Pancreas (tissue), 10 donors: ENCODE measurements around the gene HCFC1R1. TPM values are rescaled to one million over a fixed set of nuclear protein-coding genes. Genes with fewer than 3 reads are reported as not detected.

Source experiments
- ATAC-seq, 4 donors: fragments of 200-7000 bp; cut with Tn5 transposase; one replicate each; pipeline versions ENCODE4 v1.8.0 to v1.9.1; 2020; ENCODE audit warnings: mild to moderate bottlenecking in 4 of 4, moderate library complexity in 4 of 4
- DNase-seq, 6 donors: peaks; one replicate each; pipeline ENCODE4 v3.0.0-alpha.2; 2020
- FAIRE-seq: peaks from 2 replicates; lab custom pipeline; 2012; peaks lifted over from hg19 to GRCh38; lab: Jason Lieb, UNC
- H3K27ac ChIP-seq, 4 donors: fragments of 200-600 bp; sonication (generic); 1 replicate in 3 of 4; 2 replicates in 1 of 4; pipeline versions ENCODE4 v1.5.0 to v1.8.0; 2020
- H3K27me3 ChIP-seq, 4 donors: fragments of 200-600 bp; one replicate each; pipeline ENCODE4 v1.8.0; 2021
- H3K36me3 ChIP-seq, 3 donors: fragments of 200-600 bp; sonication (generic) in 1 of 3; one replicate each; pipeline versions ENCODE4 v1.5.0 to v1.8.0; 2020 to 2021
- H3K4me1 ChIP-seq, 3 donors: fragments of 200-600 bp; one replicate each; pipeline ENCODE4 v1.8.0; 2021
- H3K4me3 ChIP-seq, 4 donors: fragments of 200-600 bp; sonication (generic) in 2 of 4; one replicate each; pipeline versions ENCODE4 v1.5.0 to v1.8.0; 2020 to 2021
- H3K9me3 ChIP-seq, 4 donors: fragments of 200-600 bp; one replicate each; pipeline ENCODE4 v1.8.0; 2021
- CTCF ChIP-seq, 4 donors: fragments of 200-600 bp; sonication (generic) in 3 of 4; IDR thresholded peaks; one replicate each; pipeline versions ENCODE4 v1.5.0 to v1.8.0; 2021; ENCODE audit warnings: antibody characterized with exemption in 4 of 4
- WGBS, 2 donors: extraction: QIAGEN DNeasy Blood & Tissue Kit; methylation state at CpG; one replicate each; pipeline ENCODE4 v1.1.7; 2013; 5-methylcytosine and 5-hydroxymethylcytosine counted together
- intact Hi-C, 3 donors: fragments of 100-400 bp; cut with DNase I; formaldehyde crosslinking; loops; one replicate each; pipeline versions ENCODE4 v1.11.1 to v1.14.2; 2022
- polyA plus RNA-seq, 2 donors: library from polyadenylated mRNA; stranded (reverse); fragments of 200-250 nt; gene quantifications; one replicate each; pipeline ENCODE4 v1.2.3, GENCODE V29; 2013
- total RNA-seq, 6 donors: library from RNA; stranded (reverse); fragmentation: NEBNext Ultra II Directional in 4 of 6; extraction: Animal tissue kit (Norgen Biotek cat#: 25700) in 4 of 6; gene quantifications; one replicate each; pipeline versions ENCODE4 v1.2.1 to v1.2.4, GENCODE V29; 2021 to 2023
- donor health status: healthy with polysubstance abuse.
- donor health status: DM: no; HTN: no; CAD: no; lungs with moderate emphysema.
- donor health status: DM: no; HTN: no; CAD: no.
- donor health status: control.
- donor health status: control.
- donor health status: Bipolar disorder and iron deficiency.
- donor health status: DM: yes; HTN: yes; CAD: no.
- donor health status: DM: no; HTN: no; CAD: no.
- donor health status: DM: no; HTN: no; CAD: no.
- donor health status: DM: yes; HTN: yes; CAD: no.

Gene HCFC1R1
- total and polyA plus RNA-seq, 8 donors: 10.5 to 119 (median 14.4) TPM

GRCh38 chr16:2973605-2974318 lies 50.0 kb downstream of the HCFC1R1 start:
- Histone ChIP-seq H3K36me3 (no peaks in the 10 kb centered on the region), H3K4me3 (no peak overlapping the region), H3K27me3 (no peaks in the 10 kb centered on the region), H3K4me1 (peaks cover 15 to 28% (median 20%) of the 10 kb centered on the region in 3 donors), H3K27ac (no peak overlapping the region), H3K9me3 (no peaks in the 10 kb centered on the region)
- FAIRE-seq (no peak), ATAC-seq (no peak), DNase-seq (no peak)
- WGBS, 2 donors: 90 to 92% methylated on average over 15 to 17 of the region's 17 CpGs
- no peak for TF ChIP-seq CTCF (IDR thresholded peaks at IDR 0.05)
- intact Hi-C loops: no loop called here

- no peak overlapping the region for H3K27ac ChIP-seq
- intact Hi-C loops: no loop called here
- H3K27me3 ChIP-seq: peaks cover 0 to 2% (median 0%) of the 10 kb centered on the region in 4 donors
- no peak overlapping the region for H3K4me3 ChIP-seq
- FAIRE-seq: no peak
- 73 to 78% methylated on average over 5 of the region's 5 CpGs for WGBS, 2 donors
- H3K4me1 ChIP-seq: peaks cover 15 to 26% (median 18%) of the 10 kb centered on the region in 3 donors
- no peak for ATAC-seq
- peak in 1 of 6 donors; percentile 32 for DNase-seq
- no peak for TF ChIP-seq CTCF (IDR thresholded peaks at IDR 0.05)
- H3K36me3 ChIP-seq: no peaks in the 10 kb centered on the region
- no peaks in the 10 kb centered on the region for H3K9me3 ChIP-seq
Observed at GRCh38 chr16:2973093-2973492, 50.6 kb downstream of the HCFC1R1 start.

Other genes with a start within 250 kb of the HCFC1R1 start
- 100 to 1,000 TPM in 2 of 6 donors, 10 to 100 TPM in 4; 69.9 to 107 (median 95.0) TPM for gene ELOB, start 246.7 kb downstream of the HCFC1R1 start, total RNA-seq
- 100 to 1,000 TPM; 157 to 318 TPM for gene ELOB, start 246.7 kb downstream of the HCFC1R1 start, polyA plus RNA-seq
- gene PRSS33, start 236.4 kb downstream of the HCFC1R1 start, total RNA-seq: not detected
- under 1 TPM in 1 of 2 donors, not detected in 1; 0.05 TPM for gene PRSS33, start 236.4 kb downstream of the HCFC1R1 start, polyA plus RNA-seq
- not detected for gene PRSS41, start 225.5 kb downstream of the HCFC1R1 start, total RNA-seq
- not detected for gene PRSS41, start 225.5 kb downstream of the HCFC1R1 start, polyA plus RNA-seq
- 1 to 10 TPM in 4 of 6 donors, under 1 TPM in 1, not detected in 1; 0.60 to 3.2 (median 1.4) TPM for gene PRSS21, start 206.7 kb downstream of the HCFC1R1 start, total RNA-seq
- gene PRSS21, start 206.7 kb downstream of the HCFC1R1 start, polyA plus RNA-seq: under 1 TPM; 0.59 to 0.99 TPM
- gene ZG16B, start 193.6 kb downstream of the HCFC1R1 start, total RNA-seq: 1 to 10 TPM in 1 of 6 donors, under 1 TPM in 5; 0.43 to 1.5 (median 0.80) TPM
- 1 to 10 TPM in 1 of 2 donors, under 1 TPM in 1; 0.65 to 1.7 TPM for gene ZG16B, start 193.6 kb downstream of the HCFC1R1 start, polyA plus RNA-seq
- 10 to 100 TPM in 3 of 6 donors, 1 to 10 TPM in 3; 8.4 to 28.5 (median 13.1) TPM for gene PRSS22, start 165.8 kb downstream of the HCFC1R1 start, total RNA-seq
- 10 to 100 TPM; 48.7 to 59.5 TPM for gene PRSS22, start 165.8 kb downstream of the HCFC1R1 start, polyA plus RNA-seq
- 10 to 100 TPM in 1 of 6 donors, 1 to 10 TPM in 5; 5.8 to 10.1 (median 7.7) TPM for gene FLYWCH2, start 140.7 kb downstream of the HCFC1R1 start, total RNA-seq
- 10 to 100 TPM; 18.2 to 26.1 TPM for gene FLYWCH2, start 140.7 kb downstream of the HCFC1R1 start, polyA plus RNA-seq
- 10 to 100 TPM; 11.5 to 18.6 (median 14.9) TPM for gene FLYWCH1, start 112.0 kb downstream of the HCFC1R1 start, total RNA-seq
- gene FLYWCH1, start 112.0 kb downstream of the HCFC1R1 start, polyA plus RNA-seq: 10 to 100 TPM; 31.5 to 40.4 TPM
- under 1 TPM in 3 of 6 donors, not detected in 3; 0.09 to 0.32 (median 0.16) TPM for gene KREMEN2, start 59.7 kb downstream of the HCFC1R1 start, total RNA-seq
- gene KREMEN2, start 59.7 kb downstream of the HCFC1R1 start, polyA plus RNA-seq: under 1 TPM; 0.07 to 0.27 TPM
- gene PAQR4, start 54.6 kb downstream of the HCFC1R1 start, total RNA-seq: 1 to 10 TPM; 5.3 to 9.1 (median 6.3) TPM
- 10 to 100 TPM in 1 of 2 donors, 1 to 10 TPM in 1; 6.6 to 12.5 TPM for gene PAQR4, start 54.6 kb downstream of the HCFC1R1 start, polyA plus RNA-seq
- 1 to 10 TPM in 3 of 6 donors, under 1 TPM in 3; 0.28 to 1.7 (median 1.1) TPM for gene PKMYT1, start 43.5 kb downstream of the HCFC1R1 start, total RNA-seq
- gene PKMYT1, start 43.5 kb downstream of the HCFC1R1 start, polyA plus RNA-seq: 1 to 10 TPM; 3.7 to 4.8 TPM
- 1 to 10 TPM; 1.7 to 5.1 (median 2.4) TPM for gene CLDN9, start 11.0 kb downstream of the HCFC1R1 start, total RNA-seq
- gene CLDN9, start 11.0 kb downstream of the HCFC1R1 start, polyA plus RNA-seq: 10 to 100 TPM; 10.5 to 12.1 TPM
- gene CLDN6, start 5.8 kb downstream of the HCFC1R1 start, total RNA-seq: 1 to 10 TPM in 2 of 6 donors, under 1 TPM in 4; 0.37 to 5.1 (median 0.73) TPM
- gene CLDN6, start 5.8 kb downstream of the HCFC1R1 start, polyA plus RNA-seq: 1 to 10 TPM in 1 of 2 donors, under 1 TPM in 1; 0.12 to 3.2 TPM
- 10 to 100 TPM; 26.8 to 91.1 (median 66.7) TPM for gene TNFRSF12A, start 3.6 kb downstream of the HCFC1R1 start, total RNA-seq
- 100 to 1,000 TPM; 166 to 185 TPM for gene TNFRSF12A, start 3.6 kb downstream of the HCFC1R1 start, polyA plus RNA-seq
- gene THOC6, start 93 bp upstream of the HCFC1R1 start, total RNA-seq: 10 to 100 TPM in 1 of 6 donors, 1 to 10 TPM in 5; 6.2 to 13.0 (median 7.7) TPM
- 10 to 100 TPM; 33.2 to 38.2 TPM for gene THOC6, start 93 bp upstream of the HCFC1R1 start, polyA plus RNA-seq
- gene BICDL2, start 13.0 kb upstream of the HCFC1R1 start, total RNA-seq: 100 to 1,000 TPM in 1 of 6 donors, 10 to 100 TPM in 5; 48.9 to 106 (median 64.3) TPM
- gene BICDL2, start 13.0 kb upstream of the HCFC1R1 start, polyA plus RNA-seq: 100 to 1,000 TPM; 126 to 325 TPM
- 1 to 10 TPM in 2 of 6 donors, under 1 TPM in 4; 0.28 to 1.6 (median 0.72) TPM for gene MMP25, start 22.6 kb upstream of the HCFC1R1 start, total RNA-seq
- gene MMP25, start 22.6 kb upstream of the HCFC1R1 start, polyA plus RNA-seq: 1 to 10 TPM; 1.4 to 1.6 TPM
- 100 to 1,000 TPM; 151 to 928 (median 250) TPM for gene IL32, start 41.7 kb upstream of the HCFC1R1 start, total RNA-seq
- gene IL32, start 41.7 kb upstream of the HCFC1R1 start, polyA plus RNA-seq: 100 to 1,000 TPM; 232 to 815 TPM
- under 1 TPM in 1 of 6 donors, not detected in 5; 0.35 TPM for gene ZSCAN10, start 75.4 kb upstream of the HCFC1R1 start, total RNA-seq
- gene ZSCAN10, start 75.4 kb upstream of the HCFC1R1 start, polyA plus RNA-seq: not detected
- 1 to 10 TPM; 6.5 to 10.0 (median 8.0) TPM for gene ZNF205, start 88.6 kb upstream of the HCFC1R1 start, total RNA-seq
- 10 to 100 TPM; 22.4 to 43.3 TPM for gene ZNF205, start 88.6 kb upstream of the HCFC1R1 start, polyA plus RNA-seq
- gene ZNF213, start 111.1 kb upstream of the HCFC1R1 start, total RNA-seq: 1 to 10 TPM; 5.0 to 8.8 (median 6.7) TPM
- gene ZNF213, start 111.1 kb upstream of the HCFC1R1 start, polyA plus RNA-seq: 1 to 10 TPM; 5.8 to 7.5 TPM
- gene OR1F1, start 164.3 kb upstream of the HCFC1R1 start, total RNA-seq: not detected
- gene OR1F1, start 164.3 kb upstream of the HCFC1R1 start, polyA plus RNA-seq: not detected
- gene ZNF200, start 211.2 kb upstream of the HCFC1R1 start, total RNA-seq: 1 to 10 TPM; 1.5 to 3.7 (median 2.2) TPM
- gene ZNF200, start 211.2 kb upstream of the HCFC1R1 start, polyA plus RNA-seq: 1 to 10 TPM; 2.9 to 3.5 TPM
- gene MEFV, start 232.7 kb upstream of the HCFC1R1 start, total RNA-seq: 1 to 10 TPM in 1 of 6 donors, under 1 TPM in 4, not detected in 1; 0.20 to 1.1 (median 0.78) TPM
- under 1 TPM; 0.05 to 0.23 TPM for gene MEFV, start 232.7 kb upstream of the HCFC1R1 start, polyA plus RNA-seq